Mesothelial cell of epicardium (in vitro differentiated cells): Measurements from ENCODE around the gene UMPS. TPM values are rescaled to one million over a fixed set of nuclear protein-coding genes. Genes with fewer than 3 reads are reported as not detected.

Source experiments
- DNase-seq, 2 experiments: peaks; one replicate each; pipeline ENCODE4 v3.0.0; 2021; ENCODE audit warnings: low spot score in 2 of 2; ENCODE audit not compliant: unreplicated experiment in 2 of 2
- H3K27ac Mint-ChIP-seq: 2 replicates; pipeline ENCODE4 v1.8.0; 2021; ENCODE audit warnings: mixed read lengths
- H3K27me3 Mint-ChIP-seq: 2 replicates; pipeline ENCODE4 v1.8.0; 2021; ENCODE audit warnings: low read depth, mixed read lengths
- H3K36me3 Mint-ChIP-seq: 2 replicates; pipeline ENCODE4 v1.8.0; 2021; ENCODE audit warnings: mixed read lengths
- H3K4me1 Mint-ChIP-seq: 2 replicates; pipeline ENCODE4 v1.8.0; 2021; ENCODE audit warnings: mixed read lengths
- H3K4me3 Mint-ChIP-seq: 2 replicates; pipeline ENCODE4 v1.8.0; 2021; ENCODE audit warnings: mild to moderate bottlenecking, moderate library complexity, mixed read lengths
- H3K9me3 Mint-ChIP-seq: 2 replicates; pipeline ENCODE4 v1.8.0; 2021; ENCODE audit warnings: mixed read lengths
- CTCF ChIP-seq: fragments of 200-600 bp; sonication (generic); IDR thresholded peaks from one replicate; pipeline ENCODE4 v1.5.0; 2021; ENCODE audit warnings: antibody characterized with exemption; ENCODE audit not compliant: unreplicated experiment
- total RNA-seq: library from RNA; stranded (reverse); gene quantifications from 3 replicates; pipeline ENCODE4 v1.2.1, GENCODE V29; 2021

The UMPS gene
- total RNA-seq, 1 donor from 2014 or later = 37.3 TPM

- DNase-seq = no peak
- H3K27me3 Mint-ChIP-seq = no peaks in the 10 kb centered on the region
- peaks cover 3% of the 10 kb centered on the region for H3K4me1 Mint-ChIP-seq
- no peaks in the 10 kb centered on the region for H3K9me3 Mint-ChIP-seq
- no peak overlapping the region for H3K4me3 Mint-ChIP-seq
- TF ChIP-seq CTCF = no peak
- H3K36me3 Mint-ChIP-seq = peaks cover 3% of the 10 kb centered on the region
- no peak overlapping the region for H3K27ac Mint-ChIP-seq
These were observed 44.8 kb upstream of the UMPS start for GRCh38 chr3:124685481-124685880.

- Mint-ChIP-seq H3K9me3 (no peaks in the 10 kb centered on the region), H3K27ac (no peak overlapping the region), H3K4me1 (peaks cover 3% of the 10 kb centered on the region), H3K27me3 (no peaks in the 10 kb centered on the region), H3K4me3 (no peak overlapping the region), H3K36me3 (peaks cover 3% of the 10 kb centered on the region)
- no peak for TF ChIP-seq CTCF
- no peak for DNase-seq
These were observed 44.1 kb upstream of the UMPS start for GRCh38 chr3:124686028-124686670.

GRCh38 chr3:124688581-124689454 is 41.4 kb upstream of the UMPS start:
- Mint-ChIP-seq H3K27me3 (no peaks in the 10 kb centered on the region), H3K4me3 (no peak overlapping the region), H3K36me3 (peaks cover 3% of the 10 kb centered on the region), H3K9me3 (no peaks in the 10 kb centered on the region), H3K27ac (no peak overlapping the region), H3K4me1 (peaks cover 3% of the 10 kb centered on the region)
- DNase-seq = peak; percentile 38 to 79
- TF ChIP-seq CTCF = peak; percentile 79

GRCh38 chr3:124691599-124691998 is 38.7 kb upstream of the UMPS start:
- TF ChIP-seq CTCF = no peak
- Mint-ChIP-seq H3K36me3 (no peaks in the 10 kb centered on the region), H3K27me3 (no peaks in the 10 kb centered on the region), H3K27ac (no peak overlapping the region), H3K4me1 (peaks cover 3% of the 10 kb centered on the region), H3K4me3 (no peak overlapping the region), H3K9me3 (no peaks in the 10 kb centered on the region)
- DNase-seq = no peak

GRCh38 chr3:124694486-124694885 is 35.8 kb upstream of the UMPS start:
- no peak for DNase-seq
- no peak overlapping the region for H3K27ac Mint-ChIP-seq
- H3K9me3 Mint-ChIP-seq = no peaks in the 10 kb centered on the region
- H3K4me1 Mint-ChIP-seq = no peaks in the 10 kb centered on the region
- peaks cover 3% of the 10 kb centered on the region for H3K36me3 Mint-ChIP-seq
- TF ChIP-seq CTCF = no peak
- H3K27me3 Mint-ChIP-seq = no peaks in the 10 kb centered on the region
- no peak overlapping the region for H3K4me3 Mint-ChIP-seq
